SK-N-SH (cell line): ENCODE data around the gene MLLT3. TPM values are rescaled to one million over a fixed set of nuclear protein-coding genes. Genes with fewer than 3 reads are reported as not detected.

ENCODE experiments used
- CTCF ChIA-PET: fragments of 300-600, 350-600 bp; formaldehyde crosslinking; extraction: SDS; loops from one replicate; lab custom pipeline; 2021; lab: Yijun Ruan, JAX
- POLR2A ChIA-PET: fragments of 350-600 bp; sonication (Branson Sonifier 250); formaldehyde crosslinking; extraction: SDS; loops from one replicate; lab custom pipeline; 2020; ENCODE audit warnings: antibody characterized with exemption, inconsistent platforms; lab: Yijun Ruan, JAX
- DNase-seq: peaks from one replicate; pipeline ENCODE4 v3.0.0; 2012
- H2AFZ ChIP-seq: fragments of 200-600 bp; sonication (generic); 2 replicates; pipeline ENCODE4 v1.8.1; 2016; ENCODE audit warnings: antibody characterized with exemption, mild to moderate bottlenecking, low read depth
- H3F3A ChIP-seq: fragments of 200-600 bp; sonication (generic); replicated peaks from 2 replicates; pipeline ENCODE3; 2016; ENCODE audit warnings: antibody characterized with exemption, mild to moderate bottlenecking; ENCODE audit not compliant: insufficient read depth
- H3K27ac ChIP-seq, 2 experiments: fragments of 200-500 bp in 1 of 2; fragments of 200-600 bp in 1 of 2; sonication (Bioruptor generic) in 1 of 2; sonication (generic), shearing (Covaris generic) in 1 of 2; 2 replicates each; pipeline versions ENCODE4 v1.5.1 to v1.6.1; 2014 to 2016; ENCODE audit warnings: low read depth in 2 of 2, inconsistent platforms in 1 of 2, low read length in 1 of 2, mild to moderate bottlenecking in 1 of 2, mixed read lengths in 1 of 2
- H3K27me3 ChIP-seq: fragments of 200-600 bp; sonication (generic), shearing (Covaris generic); 2 replicates; pipeline ENCODE4 v1.6.1; 2016; ENCODE audit warnings: mixed run types; ENCODE audit not compliant: insufficient read depth
- H3K36me3 ChIP-seq, 2 experiments: fragments of 200-500 bp in 1 of 2; fragments of 200-600 bp in 1 of 2; sonication (Bioruptor generic) in 1 of 2; sonication (generic) in 1 of 2; replicated peaks in 1 of 2; 2 replicates each; pipeline versions ENCODE3 to v1.5.1; 2014 to 2016; ENCODE audit warnings: low read length in 1 of 2, mild to moderate bottlenecking in 1 of 2; ENCODE audit not compliant: insufficient read depth in 2 of 2, control insufficient read depth in 1 of 2
- H3K4me1 ChIP-seq, 2 experiments: fragments of 200-500 bp in 1 of 2; fragments of 200-600 bp in 1 of 2; sonication (Bioruptor generic) in 1 of 2; sonication (generic), shearing (Covaris generic) in 1 of 2; 2 replicates each; pipeline versions ENCODE4 v1.5.1 to v1.6.1; 2014 to 2016; ENCODE audit warnings: low read depth in 1 of 2, low read length in 1 of 2, mixed run types in 1 of 2; ENCODE audit not compliant: insufficient read depth in 2 of 2, control insufficient read depth in 1 of 2
- H3K4me2 ChIP-seq: fragments of 200-600 bp; sonication (generic), shearing (Covaris generic); 2 replicates; pipeline ENCODE4 v1.6.1; 2017; ENCODE audit warnings: mixed run types
- H3K4me3 ChIP-seq, 2 experiments: fragments of 200-500 bp in 1 of 2; fragments of 200-600 bp in 1 of 2; sonication (Bioruptor generic) in 1 of 2; sonication (generic), shearing (Covaris generic) in 1 of 2; 2 replicates each; pipeline versions ENCODE4 v1.5.1 to v1.8.1; 2014 to 2016; ENCODE audit warnings: low read depth in 2 of 2, inconsistent platforms in 1 of 2, low read length in 1 of 2, mild to moderate bottlenecking in 1 of 2, mixed read lengths in 1 of 2, moderate library complexity in 1 of 2
- H3K79me2 ChIP-seq: fragments of 200-600 bp; sonication (generic); 2 replicates; pipeline ENCODE4 v1.8.1; 2017; ENCODE audit warnings: mild to moderate bottlenecking; ENCODE audit not compliant: insufficient read depth
- H3K9ac ChIP-seq: fragments of 200-600 bp; sonication (generic); 2 replicates; pipeline ENCODE4 v1.6.1; 2017; ENCODE audit warnings: mixed run types
- H3K9me2 ChIP-seq: fragments of 200-600 bp; sonication (generic); 2 replicates; pipeline ENCODE4 v1.6.1; 2017; ENCODE audit warnings: mixed run types
- H3K9me3 ChIP-seq: fragments of 200-600 bp; sonication (generic); 2 replicates; pipeline ENCODE4 v1.6.1; 2017; ENCODE audit warnings: mixed run types, mild to moderate bottlenecking, moderate library complexity
- H4K20me1 ChIP-seq: fragments of 200-600 bp; sonication (generic); 2 replicates; pipeline ENCODE4 v1.6.1; 2017; ENCODE audit warnings: mild to moderate bottlenecking, mixed run types; ENCODE audit not compliant: insufficient read depth
- ELF1 ChIP-seq: IDR thresholded peaks from 2 replicates; pipeline ENCODE4 v1.4.0; 2012
- EZH2phosphoT487 ChIP-seq: fragments of 200-600 bp; sonication (generic); IDR thresholded peaks from 2 replicates; pipeline ENCODE4 v1.6.1; 2017; ENCODE audit warnings: low read depth, mixed run types, mild to moderate bottlenecking, antibody characterized with exemption, moderate library complexity, borderline replicate concordance
- FOXM1 ChIP-seq: IDR thresholded peaks from 2 replicates; pipeline ENCODE4 v1.4.0; 2012; ENCODE audit warnings: low read depth, mild to moderate bottlenecking
- GABPA ChIP-seq: IDR thresholded peaks from 2 replicates; pipeline ENCODE4 v1.4.0; 2012; ENCODE audit warnings: low read depth, mild to moderate bottlenecking
- GATA2 ChIP-seq: sonication (generic); formaldehyde crosslinking; IDR thresholded peaks from 2 replicates; pipeline ENCODE4 v1.5.0; 2020; ENCODE audit warnings: mild to moderate bottlenecking, missing genetic modification reagents
- MEF2A ChIP-seq: IDR thresholded peaks from 2 replicates; pipeline ENCODE4 v1.4.0; 2012; ENCODE audit warnings: low read depth, borderline replicate concordance
- MXI1 ChIP-seq: IDR thresholded peaks from 2 replicates; pipeline ENCODE4 v1.6.1; 2012; ENCODE audit warnings: mild to moderate bottlenecking, low read depth, low read length, improper control_type of control experiment
- NFIC ChIP-seq: IDR thresholded peaks from 2 replicates; pipeline ENCODE4 v1.4.0; 2012; ENCODE audit warnings: borderline replicate concordance
- POLR2AphosphoS5 ChIP-seq: IDR thresholded peaks from 2 replicates; pipeline ENCODE4 v1.6.1; 2012; ENCODE audit warnings: low read depth, low read length
- RFX5 ChIP-seq: IDR thresholded peaks from 2 replicates; pipeline ENCODE4 v1.6.1; 2012; ENCODE audit warnings: mild to moderate bottlenecking, improper control_type of control experiment, low read length
- RXRA ChIP-seq: IDR thresholded peaks from 2 replicates; pipeline ENCODE4 v1.4.0; 2012; ENCODE audit warnings: low read depth, mild to moderate bottlenecking, borderline replicate concordance
- TAF1 ChIP-seq: IDR thresholded peaks from 2 replicates; pipeline ENCODE4 v1.6.1; 2012; ENCODE audit warnings: low read depth, mild to moderate bottlenecking, low read length, moderate library complexity, borderline replicate concordance
- TCF12 ChIP-seq: IDR thresholded peaks from 2 replicates; pipeline ENCODE4 v1.4.0; 2012
- TEAD4 ChIP-seq: IDR thresholded peaks from 2 replicates; pipeline ENCODE4 v1.4.0; 2012; ENCODE audit warnings: mild to moderate bottlenecking, borderline replicate concordance; ENCODE audit not compliant: insufficient read depth
- YY1 ChIP-seq: IDR thresholded peaks from 2 replicates; pipeline ENCODE4 v1.4.0; 2012; ENCODE audit warnings: low read depth, mild to moderate bottlenecking
- WGBS: methylation state at CpG from one replicate; pipeline ENCODE4 v1.1.6; 2017; ENCODE audit warnings: low lambda C conversion rate; 5-methylcytosine and 5-hydroxymethylcytosine counted together
- polyA plus RNA-seq, 3 experiments: library from polyadenylated mRNA; depleted of rRNA; stranded (reverse); fragments of >200 nt; gene quantifications; 2 replicates each; pipeline ENCODE4 v1.2.3, GENCODE V29; 2012
- TF ChIP-seq, protein P1 (sequence below): fragments of 150-350 bp; IDR thresholded peaks from 2 replicates; pipeline ENCODE4 v1.6.1; 2017; ENCODE audit warnings: antibody characterized with exemption, low read length, low read depth, borderline replicate concordance
- TF ChIP-seq, protein P2 (sequence below): IDR thresholded peaks from 2 replicates; pipeline ENCODE4 v1.4.0; 2012; ENCODE audit warnings: low read depth
- TF ChIP-seq, protein P3 (sequence below): IDR thresholded peaks from 2 replicates; pipeline ENCODE4 v1.6.1; 2012; ENCODE audit warnings: mild to moderate bottlenecking, low read depth, low read length, moderate library complexity
- TF ChIP-seq, protein P4 (sequence below): fragments of 200-600 bp; sonication (generic); IDR thresholded peaks from 2 replicates; pipeline ENCODE4 v1.6.1; 2017; ENCODE audit warnings: antibody characterized with exemption, mild to moderate bottlenecking, moderate library complexity
- TF ChIP-seq, protein P5 (sequence below): fragments of 150-350 bp; IDR thresholded peaks from 2 replicates; pipeline ENCODE4 v1.6.1; 2016; ENCODE audit warnings: mild to moderate bottlenecking, low read depth, low read length
- TF ChIP-seq, protein P6 (sequence below): IDR thresholded peaks from 2 replicates; pipeline ENCODE4; 2012

Gene MLLT3
- polyA plus RNA-seq, 1 of the 3 experiments (the other 2 are of a cell fraction), result 3.9 TPM

DNA sequence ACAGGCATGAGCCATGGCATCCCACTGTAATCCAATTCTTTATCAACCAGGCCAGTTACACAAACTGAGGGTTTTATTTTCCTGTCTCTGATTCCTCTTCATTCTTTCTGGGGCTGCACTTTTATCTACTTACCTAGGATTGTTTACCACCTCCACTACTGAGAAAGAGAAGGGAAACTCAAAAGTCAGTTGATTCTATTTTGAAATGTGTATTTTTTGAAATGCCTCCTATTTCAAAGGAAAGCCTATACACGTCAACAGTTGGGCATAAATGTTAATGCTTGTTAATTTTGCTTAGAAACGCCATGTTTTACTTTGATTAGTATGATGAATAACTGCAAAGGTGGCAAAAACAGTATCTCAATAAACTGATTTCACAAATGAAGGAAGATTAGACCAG, 92.5 kb downstream of the MLLT3 start (continued):
- TF ChIP-seq TAF1, result no peak
- no peak for TF ChIP-seq EZH2phosphoT487

DNA sequence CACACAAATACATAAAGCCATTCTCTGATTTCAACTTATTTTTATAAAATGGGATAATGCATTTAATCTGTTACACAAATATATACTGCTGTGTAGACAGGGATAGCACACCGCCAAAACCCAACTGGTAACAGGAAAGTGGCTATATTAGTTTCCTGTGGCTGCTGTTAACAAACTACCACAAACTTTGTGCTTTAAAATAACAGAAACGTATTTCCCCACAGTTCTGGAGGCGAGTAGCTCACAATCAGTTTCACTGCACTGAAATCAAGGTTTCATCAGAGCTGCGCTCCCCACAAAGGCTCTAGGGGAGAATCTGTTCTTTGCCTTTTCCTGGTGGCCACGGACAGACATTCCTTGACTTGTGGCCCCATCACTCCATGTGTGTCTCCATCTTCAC, 94.0 kb downstream of the MLLT3 start:
- Histone ChIP-seq H3K27ac (no peak overlapping the region), H2AFZ (no peak overlapping the region), H3K27me3 (no peaks in the 10 kb centered on the region), H3K4me1 (no peaks in the 10 kb centered on the region; a peak in 2 of 4 replicates), H3K36me3 (no peaks in the 10 kb centered on the region), H4K20me1 (no peaks in the 10 kb centered on the region), H3K4me2 (no peak overlapping the region), H3K9me2 (no peaks in the 10 kb centered on the region), H3K9me3 (no peaks in the 10 kb centered on the region), H3F3A (no peaks in the 10 kb centered on the region), H3K4me3 (no peak overlapping the region), H3K9ac (no peak overlapping the region), H3K79me2 (no peaks in the 10 kb centered on the region)
- POLR2A ChIA-PET, result no interaction called here
- CTCF ChIA-PET, result no interaction called here
- no peak for DNase-seq
- TF ChIP-seq TCF12 (no peak), TAF1 (no peak), RXRA (no peak), ELF1 (no peak), MXI1 (no peak), TEAD4 (no peak), RFX5 (no peak), FOXM1 (no peak), POLR2AphosphoS5 (no peak), GABPA (no peak), NFIC (no peak), GATA2 (no peak), MEF2A (no peak), YY1 (no peak)
- TF ChIP-seq, protein P1, sequence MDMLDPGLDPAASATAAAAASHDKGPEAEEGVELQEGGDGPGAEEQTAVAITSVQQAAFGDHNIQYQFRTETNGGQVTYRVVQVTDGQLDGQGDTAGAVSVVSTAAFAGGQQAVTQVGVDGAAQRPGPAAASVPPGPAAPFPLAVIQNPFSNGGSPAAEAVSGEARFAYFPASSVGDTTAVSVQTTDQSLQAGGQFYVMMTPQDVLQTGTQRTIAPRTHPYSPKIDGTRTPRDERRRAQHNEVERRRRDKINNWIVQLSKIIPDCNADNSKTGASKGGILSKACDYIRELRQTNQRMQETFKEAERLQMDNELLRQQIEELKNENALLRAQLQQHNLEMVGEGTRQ, result no peak
- TF ChIP-seq, protein P2, sequence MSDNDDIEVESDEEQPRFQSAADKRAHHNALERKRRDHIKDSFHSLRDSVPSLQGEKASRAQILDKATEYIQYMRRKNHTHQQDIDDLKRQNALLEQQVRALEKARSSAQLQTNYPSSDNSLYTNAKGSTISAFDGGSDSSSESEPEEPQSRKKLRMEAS, result no peak
- TF ChIP-seq, protein P3, sequence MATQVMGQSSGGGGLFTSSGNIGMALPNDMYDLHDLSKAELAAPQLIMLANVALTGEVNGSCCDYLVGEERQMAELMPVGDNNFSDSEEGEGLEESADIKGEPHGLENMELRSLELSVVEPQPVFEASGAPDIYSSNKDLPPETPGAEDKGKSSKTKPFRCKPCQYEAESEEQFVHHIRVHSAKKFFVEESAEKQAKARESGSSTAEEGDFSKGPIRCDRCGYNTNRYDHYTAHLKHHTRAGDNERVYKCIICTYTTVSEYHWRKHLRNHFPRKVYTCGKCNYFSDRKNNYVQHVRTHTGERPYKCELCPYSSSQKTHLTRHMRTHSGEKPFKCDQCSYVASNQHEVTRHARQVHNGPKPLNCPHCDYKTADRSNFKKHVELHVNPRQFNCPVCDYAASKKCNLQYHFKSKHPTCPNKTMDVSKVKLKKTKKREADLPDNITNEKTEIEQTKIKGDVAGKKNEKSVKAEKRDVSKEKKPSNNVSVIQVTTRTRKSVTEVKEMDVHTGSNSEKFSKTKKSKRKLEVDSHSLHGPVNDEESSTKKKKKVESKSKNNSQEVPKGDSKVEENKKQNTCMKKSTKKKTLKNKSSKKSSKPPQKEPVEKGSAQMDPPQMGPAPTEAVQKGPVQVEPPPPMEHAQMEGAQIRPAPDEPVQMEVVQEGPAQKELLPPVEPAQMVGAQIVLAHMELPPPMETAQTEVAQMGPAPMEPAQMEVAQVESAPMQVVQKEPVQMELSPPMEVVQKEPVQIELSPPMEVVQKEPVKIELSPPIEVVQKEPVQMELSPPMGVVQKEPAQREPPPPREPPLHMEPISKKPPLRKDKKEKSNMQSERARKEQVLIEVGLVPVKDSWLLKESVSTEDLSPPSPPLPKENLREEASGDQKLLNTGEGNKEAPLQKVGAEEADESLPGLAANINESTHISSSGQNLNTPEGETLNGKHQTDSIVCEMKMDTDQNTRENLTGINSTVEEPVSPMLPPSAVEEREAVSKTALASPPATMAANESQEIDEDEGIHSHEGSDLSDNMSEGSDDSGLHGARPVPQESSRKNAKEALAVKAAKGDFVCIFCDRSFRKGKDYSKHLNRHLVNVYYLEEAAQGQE, result no peak
- TF ChIP-seq, protein P4, sequence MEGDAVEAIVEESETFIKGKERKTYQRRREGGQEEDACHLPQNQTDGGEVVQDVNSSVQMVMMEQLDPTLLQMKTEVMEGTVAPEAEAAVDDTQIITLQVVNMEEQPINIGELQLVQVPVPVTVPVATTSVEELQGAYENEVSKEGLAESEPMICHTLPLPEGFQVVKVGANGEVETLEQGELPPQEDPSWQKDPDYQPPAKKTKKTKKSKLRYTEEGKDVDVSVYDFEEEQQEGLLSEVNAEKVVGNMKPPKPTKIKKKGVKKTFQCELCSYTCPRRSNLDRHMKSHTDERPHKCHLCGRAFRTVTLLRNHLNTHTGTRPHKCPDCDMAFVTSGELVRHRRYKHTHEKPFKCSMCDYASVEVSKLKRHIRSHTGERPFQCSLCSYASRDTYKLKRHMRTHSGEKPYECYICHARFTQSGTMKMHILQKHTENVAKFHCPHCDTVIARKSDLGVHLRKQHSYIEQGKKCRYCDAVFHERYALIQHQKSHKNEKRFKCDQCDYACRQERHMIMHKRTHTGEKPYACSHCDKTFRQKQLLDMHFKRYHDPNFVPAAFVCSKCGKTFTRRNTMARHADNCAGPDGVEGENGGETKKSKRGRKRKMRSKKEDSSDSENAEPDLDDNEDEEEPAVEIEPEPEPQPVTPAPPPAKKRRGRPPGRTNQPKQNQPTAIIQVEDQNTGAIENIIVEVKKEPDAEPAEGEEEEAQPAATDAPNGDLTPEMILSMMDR, result no peak
- TF ChIP-seq, protein P5, sequence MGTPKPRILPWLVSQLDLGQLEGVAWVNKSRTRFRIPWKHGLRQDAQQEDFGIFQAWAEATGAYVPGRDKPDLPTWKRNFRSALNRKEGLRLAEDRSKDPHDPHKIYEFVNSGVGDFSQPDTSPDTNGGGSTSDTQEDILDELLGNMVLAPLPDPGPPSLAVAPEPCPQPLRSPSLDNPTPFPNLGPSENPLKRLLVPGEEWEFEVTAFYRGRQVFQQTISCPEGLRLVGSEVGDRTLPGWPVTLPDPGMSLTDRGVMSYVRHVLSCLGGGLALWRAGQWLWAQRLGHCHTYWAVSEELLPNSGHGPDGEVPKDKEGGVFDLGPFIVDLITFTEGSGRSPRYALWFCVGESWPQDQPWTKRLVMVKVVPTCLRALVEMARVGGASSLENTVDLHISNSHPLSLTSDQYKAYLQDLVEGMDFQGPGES, result no peak
- TF ChIP-seq, protein P6, sequence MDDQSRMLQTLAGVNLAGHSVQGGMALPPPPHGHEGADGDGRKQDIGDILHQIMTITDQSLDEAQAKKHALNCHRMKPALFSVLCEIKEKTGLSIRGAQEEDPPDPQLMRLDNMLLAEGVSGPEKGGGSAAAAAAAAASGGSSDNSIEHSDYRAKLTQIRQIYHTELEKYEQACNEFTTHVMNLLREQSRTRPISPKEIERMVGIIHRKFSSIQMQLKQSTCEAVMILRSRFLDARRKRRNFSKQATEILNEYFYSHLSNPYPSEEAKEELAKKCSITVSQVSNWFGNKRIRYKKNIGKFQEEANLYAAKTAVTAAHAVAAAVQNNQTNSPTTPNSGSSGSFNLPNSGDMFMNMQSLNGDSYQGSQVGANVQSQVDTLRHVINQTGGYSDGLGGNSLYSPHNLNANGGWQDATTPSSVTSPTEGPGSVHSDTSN, result no peak
- WGBS, result 92% methylated on average over 5 of the region's 5 CpGs
